ENCODE data around the gene CPSF6.
"Not testable (repeated sequence)": the region's sequence is repeated elsewhere in the genome, so short reads cannot be mapped to it uniquely, and the experiment has no call there.

CPSF6 gene

DNA sequence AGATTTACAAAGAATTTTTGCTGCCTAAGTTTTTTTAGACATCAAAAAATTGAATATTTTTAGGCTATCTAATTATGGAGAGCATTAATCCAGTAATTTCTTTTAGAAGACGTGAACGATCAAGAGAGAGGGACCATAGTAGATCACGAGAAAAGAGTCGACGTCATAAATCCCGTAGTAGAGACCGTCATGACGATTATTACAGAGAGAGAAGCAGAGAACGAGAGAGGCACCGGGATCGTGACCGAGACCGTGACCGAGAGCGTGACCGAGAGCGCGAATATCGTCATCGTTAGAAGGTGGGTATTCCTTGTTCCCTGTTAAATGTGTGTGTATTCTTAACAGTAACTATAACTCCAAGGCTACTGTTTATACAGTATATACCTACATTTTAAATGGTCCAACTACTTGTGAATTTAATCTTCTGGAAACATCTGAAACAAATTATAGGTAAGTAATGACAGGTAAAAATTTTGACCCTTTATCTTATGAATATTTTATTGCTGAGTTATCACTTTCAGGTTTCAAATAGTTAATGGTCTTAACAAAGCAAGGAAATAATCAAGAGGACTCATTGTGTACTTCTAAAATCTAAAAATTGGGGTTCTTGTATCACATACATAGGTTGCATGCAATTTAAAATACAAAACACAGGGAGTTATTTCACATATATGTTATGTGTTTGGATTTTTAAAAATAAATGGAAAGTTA lies 23.1 kb downstream of the CPSF6 start:
- no peak for DNase-seq (ENCODE audit: low read depth)

DNA sequence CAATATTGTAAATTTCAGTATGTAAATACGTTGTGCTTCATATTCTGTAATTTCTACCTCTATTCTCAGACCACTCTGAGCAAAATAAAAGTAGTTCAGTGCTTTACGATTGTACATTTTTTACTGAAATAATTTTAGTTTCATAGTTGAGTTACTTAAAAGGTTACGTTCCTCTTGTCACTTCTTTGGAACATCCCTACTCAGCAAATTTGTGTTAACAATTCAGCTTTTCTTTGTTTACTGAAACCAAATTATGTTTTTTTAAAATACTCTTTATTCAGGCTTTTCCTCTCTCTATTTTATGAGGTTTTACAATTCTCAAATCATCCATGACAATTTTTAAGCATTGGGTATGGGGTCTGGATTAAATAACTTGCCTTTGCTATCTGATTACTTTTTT lies 25.8 kb downstream of the CPSF6 start:
- DNase-seq (ENCODE audit: low read depth): no peak

DNA sequence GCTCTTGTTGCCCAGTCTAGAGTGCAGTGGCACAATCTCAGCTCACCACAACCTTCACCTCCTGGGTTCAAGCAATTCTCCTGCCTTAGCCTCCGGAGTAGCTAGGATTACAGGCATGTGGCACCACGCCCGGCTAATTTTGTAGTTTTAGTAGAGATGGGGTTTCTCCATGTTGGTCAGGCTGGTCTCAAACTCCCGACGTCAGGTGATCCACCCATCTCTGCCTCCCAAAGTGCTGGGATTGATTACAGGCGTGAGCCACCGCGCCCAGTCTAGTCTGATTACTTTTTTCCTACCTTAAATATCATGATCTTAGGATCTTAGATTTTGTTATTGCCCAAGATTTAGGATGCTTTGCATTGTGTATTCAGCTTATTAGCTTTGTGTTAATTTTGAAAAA lies 26.3 kb downstream of the CPSF6 start:
- not testable (repeated sequence) for DNase-seq (ENCODE audit: low read depth)

GRCh38 chr12:69266036-69266635 lies 26.8 kb downstream of the CPSF6 start:
- DNase-seq (ENCODE audit: low read depth): no peak

- no peak for DNase-seq (ENCODE audit: low read depth)
These were observed 30.4 kb downstream of the CPSF6 start for GRCh38 chr12:69269736-69270135.

GRCh38 chr12:69272511-69272910 lies 33.1 kb downstream of the CPSF6 start:
- no peak for DNase-seq (ENCODE audit: low read depth)

GRCh38 chr12:69274861-69275260 lies 35.5 kb downstream of the CPSF6 start:
- no peak for DNase-seq (ENCODE audit: low read depth)

DNA sequence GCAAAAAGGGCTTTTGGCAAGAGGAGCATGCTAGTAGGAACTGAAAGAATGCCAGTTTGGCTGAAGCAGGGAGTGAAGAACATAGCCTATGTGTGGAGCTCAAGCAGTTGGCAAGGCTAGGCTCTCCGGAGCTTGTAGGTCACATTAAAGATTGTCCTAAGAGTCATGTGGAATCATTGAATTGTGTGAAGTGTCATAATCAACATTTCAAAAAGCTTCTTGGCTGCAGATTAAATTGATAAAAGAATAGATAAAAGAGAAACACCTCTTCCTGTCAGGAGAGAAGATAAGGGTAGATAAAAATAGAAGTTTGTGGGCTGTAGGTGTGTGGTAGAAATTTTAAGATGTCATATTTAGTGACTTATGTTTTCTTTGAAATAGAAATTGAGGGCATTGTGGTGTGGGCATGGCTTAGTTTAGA lies 36.1 kb downstream of the CPSF6 start:
- DNase-seq (ENCODE audit: low read depth): no peak

GRCh38 chr12:69278814-69279782 lies 39.7 kb downstream of the CPSF6 start:
- DNase-seq (ENCODE audit: low read depth): no peak

- DNase-seq (ENCODE audit: low read depth): no peak
These were observed 44.8 kb downstream of the CPSF6 start for GRCh38 chr12:69284131-69284530.

DNA sequence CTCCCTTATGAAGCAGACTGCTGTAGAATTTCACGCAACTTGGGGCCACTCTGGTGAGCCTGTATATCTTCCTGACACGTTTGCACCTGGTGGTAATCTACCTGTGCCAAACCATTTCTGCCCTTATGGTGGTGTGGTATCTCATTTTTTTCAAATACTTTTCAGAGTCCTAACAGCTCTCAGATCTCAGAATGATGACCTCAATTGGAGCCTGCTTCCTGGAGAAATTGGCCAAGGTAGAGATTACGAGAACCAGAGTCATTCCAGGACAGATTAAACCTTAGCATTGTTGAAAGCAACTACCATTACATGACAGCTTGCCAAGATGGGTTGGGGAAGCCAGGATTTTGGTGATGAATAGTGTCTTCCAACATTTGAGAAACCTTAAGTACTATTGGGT lies 48.2 kb downstream of the CPSF6 start:
- DNase-seq (ENCODE audit: low read depth): no peak

GRCh38 chr12:69290545-69291277 lies 51.3 kb downstream of the CPSF6 start:
- no peak for DNase-seq (ENCODE audit: low read depth)

- no peak for DNase-seq (ENCODE audit: low read depth)
These were observed 51.9 kb downstream of the CPSF6 start for GRCh38 chr12:69291278-69291593.

GRCh38 chr12:69298133-69298532 lies 58.8 kb downstream of the CPSF6 start:
- DNase-seq (ENCODE audit: low read depth): no peak

DNA sequence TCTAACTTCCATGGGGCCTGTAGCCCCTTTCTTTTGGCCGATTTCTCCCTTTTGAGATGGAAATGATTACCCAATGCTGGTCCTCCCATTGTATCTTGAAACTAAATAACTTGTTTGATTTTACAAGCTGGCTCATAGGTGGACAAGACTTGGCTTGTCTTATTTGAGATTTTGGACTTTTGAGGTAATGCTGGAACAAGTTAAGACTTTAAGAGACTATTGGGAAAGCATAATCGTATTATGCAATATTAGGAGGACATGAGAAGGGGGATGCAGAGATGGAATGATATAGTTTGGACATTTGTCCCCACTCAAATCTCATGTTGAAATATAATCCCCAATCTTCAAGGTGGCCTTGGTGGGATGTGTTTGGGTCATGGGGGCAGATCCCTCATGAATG lies 59.6 kb downstream of the CPSF6 start:
- no peak for DNase-seq (ENCODE audit: low read depth)

DNA sequence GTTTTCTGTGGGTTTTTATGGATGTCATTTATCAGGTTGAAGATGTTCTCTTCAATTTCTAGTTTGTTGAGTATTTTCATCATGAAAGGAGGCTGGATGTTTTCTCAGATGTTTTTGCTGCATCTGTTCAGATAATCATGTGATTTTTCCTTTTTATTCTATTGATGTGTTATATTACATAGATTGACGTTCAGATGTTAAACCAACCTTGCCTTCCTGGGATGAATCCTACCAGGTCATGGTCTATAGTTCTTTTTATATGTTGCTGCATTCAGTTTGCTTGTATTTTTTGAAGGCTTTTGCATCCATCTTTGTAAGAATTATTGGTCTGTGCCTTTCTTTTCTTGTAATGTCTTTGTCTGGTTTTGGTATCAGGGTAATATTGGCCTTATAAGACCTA lies 64.9 kb downstream of the CPSF6 start:
- DNase-seq (ENCODE audit: low read depth): no peak

- DNase-seq (ENCODE audit: low read depth): no peak
These were observed 70.1 kb downstream of the CPSF6 start for GRCh38 chr12:69309461-69309860.

DNA sequence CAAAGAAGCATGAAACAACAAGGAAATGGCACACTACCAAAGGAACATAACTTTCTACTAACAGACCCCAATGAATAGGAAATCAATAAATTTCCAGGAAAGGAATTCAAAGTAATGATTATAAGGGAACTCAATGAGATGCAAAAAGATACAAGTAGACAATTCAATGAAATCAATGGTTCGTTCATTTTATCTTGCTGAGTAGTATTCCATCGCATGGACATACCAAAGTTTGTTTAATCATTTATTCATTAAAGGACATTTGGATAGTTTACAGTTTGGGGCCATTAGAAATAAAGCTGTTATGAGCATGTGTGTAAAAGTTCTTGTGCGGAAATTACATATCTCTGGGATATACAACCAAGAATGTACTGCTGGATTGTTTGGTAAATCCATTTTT lies 73.8 kb downstream of the CPSF6 start:
- no peak for DNase-seq (ENCODE audit: low read depth)

DNA sequence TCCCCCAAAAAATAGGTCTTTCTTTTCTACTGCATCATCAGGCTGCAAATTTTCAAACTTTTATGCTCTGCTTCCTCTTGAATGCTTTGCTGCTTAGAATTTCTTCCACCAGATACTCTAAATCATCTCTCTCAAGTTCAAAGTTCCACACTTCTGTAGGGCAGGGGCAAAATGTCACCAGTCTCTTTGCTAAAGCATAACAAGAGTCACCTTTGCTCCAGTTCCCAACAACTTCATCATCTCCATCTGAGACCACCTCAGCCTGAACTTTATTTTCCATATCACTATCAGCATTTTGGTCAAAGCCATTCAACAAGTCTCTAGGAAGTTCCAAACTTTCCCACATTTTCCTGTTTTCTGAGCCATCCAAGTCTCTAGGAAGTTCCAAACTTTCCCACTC lies 77.4 kb downstream of the CPSF6 start:
- not testable (repeated sequence) for DNase-seq (ENCODE audit: low read depth)

DNA sequence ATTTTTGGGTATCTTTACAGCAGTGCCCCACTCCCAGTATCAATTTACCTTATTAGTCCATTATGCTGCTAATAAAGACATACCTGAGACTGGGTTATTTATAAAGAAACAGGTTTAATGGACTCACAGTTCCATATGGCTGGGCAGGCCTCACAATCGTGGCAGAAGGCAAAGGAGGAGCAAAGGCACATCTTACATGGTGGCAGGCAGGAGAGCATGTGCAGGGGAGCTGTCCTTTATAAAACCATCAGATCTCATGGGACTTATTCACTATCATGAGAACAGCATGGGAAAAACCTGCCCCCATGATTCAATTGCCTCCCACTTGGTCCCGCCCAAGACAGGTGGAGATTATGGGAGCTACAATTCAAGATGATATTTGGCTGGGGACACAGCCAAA lies 77.9 kb downstream of the CPSF6 start:
- not testable (repeated sequence) for DNase-seq (ENCODE audit: low read depth)

DNA sequence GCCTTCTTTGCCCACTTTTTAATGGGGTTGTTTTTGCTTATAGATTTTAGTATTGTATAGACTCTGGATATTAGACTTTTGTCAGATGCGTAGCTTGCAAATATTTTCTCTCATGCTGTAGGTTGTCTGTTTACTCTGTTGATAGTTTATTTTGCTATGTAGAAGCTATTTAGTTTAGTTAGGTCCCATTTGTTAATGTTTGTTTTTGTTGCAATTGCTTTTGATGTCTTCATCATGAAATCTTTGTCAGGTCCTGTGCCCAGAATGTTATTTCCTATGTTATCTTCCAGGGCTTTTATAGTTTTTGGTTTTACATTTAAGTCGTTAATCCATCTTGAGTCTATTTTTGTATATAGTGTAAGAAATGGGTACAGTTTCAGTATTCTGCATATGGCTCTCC lies 78.9 kb downstream of the CPSF6 start:
- DNase-seq (ENCODE audit: low read depth): no peak

DNA sequence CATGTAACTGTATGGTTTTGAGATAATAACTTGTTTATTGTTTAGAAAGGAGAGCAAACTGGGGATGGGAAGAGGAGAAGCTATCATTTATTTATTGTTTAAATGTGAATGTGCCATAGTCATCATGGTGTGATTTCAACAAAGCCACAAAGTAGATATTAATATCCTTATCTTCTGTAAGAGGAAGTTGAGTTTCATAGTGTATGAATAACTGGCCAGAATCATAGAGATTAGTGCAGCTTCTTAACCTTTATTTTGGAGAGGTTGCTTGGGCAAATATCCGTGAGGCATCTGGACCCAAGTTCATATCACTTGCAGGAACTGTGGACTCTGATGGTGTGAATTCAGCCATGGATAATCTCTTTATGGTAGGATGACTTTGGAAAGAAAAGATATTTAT lies 82.0 kb downstream of the CPSF6 start:
- DNase-seq (ENCODE audit: low read depth): no peak

Data from GM04503 (cell line).